HepG2 (cell line): ENCODE results near the gene EFCAB8. TPM values are rescaled to one million over a fixed set of nuclear protein-coding genes. Genes with fewer than 3 reads are reported as not detected.

Source experiments
- E2F2 ChIP-seq: sonication (generic); formaldehyde crosslinking; IDR thresholded peaks from 2 replicates; pipeline ENCODE4 v1.4.0; 2020; ENCODE audit warnings: missing genetic modification reagents, borderline replicate concordance
- PITX1 ChIP-seq: sonication (generic); formaldehyde crosslinking; IDR thresholded peaks from 2 replicates; pipeline ENCODE4 v1.5.1; 2020; ENCODE audit warnings: mild to moderate bottlenecking, missing genetic modification reagents
- RFX1 ChIP-seq: fragments of 450-650 bp; IDR thresholded peaks from 2 replicates; pipeline ENCODE4 v1.6.1; 2017
- SCMH1 ChIP-seq: sonication (generic); formaldehyde crosslinking; IDR thresholded peaks from 2 replicates; pipeline ENCODE4 v1.9.0; 2021; ENCODE audit warnings: missing genetic modification reagents, mild to moderate bottlenecking, borderline replicate concordance
- ZBTB10 ChIP-seq: sonication (generic); formaldehyde crosslinking; IDR thresholded peaks from 2 replicates; pipeline ENCODE4 v1.4.0; 2020; ENCODE audit warnings: missing genetic modification reagents, borderline replicate concordance
- ZNF281 ChIP-seq: sonication (generic); formaldehyde crosslinking; IDR thresholded peaks from 2 replicates; pipeline ENCODE4 v1.4.0; 2020; ENCODE audit warnings: missing genetic modification reagents, borderline replicate concordance
- ZNF317 ChIP-seq: sonication (generic); formaldehyde crosslinking; IDR thresholded peaks from 2 replicates; pipeline ENCODE4 v1.5.0; 2020; ENCODE audit warnings: mild to moderate bottlenecking, missing genetic modification reagents
- ZNF652 ChIP-seq: IDR thresholded peaks from 2 replicates; pipeline ENCODE4 v1.6.1; 2016; ENCODE audit warnings: low read depth, borderline replicate concordance
- ZNF672 ChIP-seq: sonication (generic); formaldehyde crosslinking; IDR thresholded peaks from 2 replicates; pipeline ENCODE4 v1.8.1; 2022; ENCODE audit warnings: missing genetic modification reagents
- ZNF724P ChIP-seq: sonication (generic); formaldehyde crosslinking; IDR thresholded peaks from 2 replicates; pipeline ENCODE4 v1.8.0; 2022; ENCODE audit warnings: missing genetic modification reagents, borderline replicate concordance
- polyA plus RNA-seq, 8 experiments: library from polyadenylated mRNA; depleted of rRNA in 3 of 8; stranded (reverse) in 7 of 8; unstranded in 1 of 8; fragments of >200 nt; fragmentation: Illumina TruSeq in 4 of 8; extraction: Trizol in 4 of 8; gene quantifications; 2 replicates each; pipeline versions ENCODE4 v1.2.1 to v1.2.3, GENCODE V29; 2011 to 2016; ENCODE audit warnings: low read depth in 4 of 8, missing spikeins in 1 of 8, mixed read lengths in 1 of 8; ENCODE audit not compliant: insufficient read depth in 1 of 8
- total RNA-seq, 5 experiments: library from RNA; depleted of rRNA; stranded (reverse); fragments of >200 nt; fragmentation: Illumina TruSeq; extraction: Trizol; gene quantifications; 2 replicates each; pipeline ENCODE4 v1.2.3, GENCODE V29; 2016; ENCODE audit warnings: low read depth in 1 of 5
- TF ChIP-seq, protein P1 (sequence below): IDR thresholded peaks from 2 replicates; pipeline ENCODE4 v1.4.0; 2020; ENCODE audit warnings: mild to moderate bottlenecking, missing genetic modification reagents
- TF ChIP-seq, protein P2 (sequence below), 2 experiments: sonication (generic) in 1 of 2; formaldehyde crosslinking in 1 of 2; IDR thresholded peaks; 2 replicates each; pipeline versions ENCODE4 v1.5.1 to v1.6.1; 2011 to 2020; ENCODE audit warnings: borderline replicate concordance in 1 of 2, low read depth in 1 of 2, low read length in 1 of 2, mild to moderate bottlenecking in 1 of 2, missing genetic modification reagents in 1 of 2, moderate library complexity in 1 of 2

Gene EFCAB8
- total and polyA plus RNA-seq, 2 of the 13 experiments (the other 11 are each of a cell fraction or from before 2014, with no cell fraction given), result 0.15 to 0.22 TPM

- TF ChIP-seq ZBTB10 (no peak), ZNF652 (CRISPR knock-in tag) (no peak), E2F2 (CRISPR knock-in tag) (no peak), SCMH1 (CRISPR knock-in tag) (no peak), PITX1 (CRISPR knock-in tag) (no peak; the same call in 1 of the 2 replicates), RFX1 (no peak), ZNF724P (CRISPR knock-in tag) (0 out of 2 replicates have a peak, but pooled peaks have one; percentile 26), ZNF281 (CRISPR knock-in tag) (peak; percentile 6; the same call in 1 of the 2 replicates), ZNF672 (CRISPR knock-in tag) (no peak), ZNF317 (CRISPR knock-in tag) (no peak)
- TF ChIP-seq, protein P1, sequence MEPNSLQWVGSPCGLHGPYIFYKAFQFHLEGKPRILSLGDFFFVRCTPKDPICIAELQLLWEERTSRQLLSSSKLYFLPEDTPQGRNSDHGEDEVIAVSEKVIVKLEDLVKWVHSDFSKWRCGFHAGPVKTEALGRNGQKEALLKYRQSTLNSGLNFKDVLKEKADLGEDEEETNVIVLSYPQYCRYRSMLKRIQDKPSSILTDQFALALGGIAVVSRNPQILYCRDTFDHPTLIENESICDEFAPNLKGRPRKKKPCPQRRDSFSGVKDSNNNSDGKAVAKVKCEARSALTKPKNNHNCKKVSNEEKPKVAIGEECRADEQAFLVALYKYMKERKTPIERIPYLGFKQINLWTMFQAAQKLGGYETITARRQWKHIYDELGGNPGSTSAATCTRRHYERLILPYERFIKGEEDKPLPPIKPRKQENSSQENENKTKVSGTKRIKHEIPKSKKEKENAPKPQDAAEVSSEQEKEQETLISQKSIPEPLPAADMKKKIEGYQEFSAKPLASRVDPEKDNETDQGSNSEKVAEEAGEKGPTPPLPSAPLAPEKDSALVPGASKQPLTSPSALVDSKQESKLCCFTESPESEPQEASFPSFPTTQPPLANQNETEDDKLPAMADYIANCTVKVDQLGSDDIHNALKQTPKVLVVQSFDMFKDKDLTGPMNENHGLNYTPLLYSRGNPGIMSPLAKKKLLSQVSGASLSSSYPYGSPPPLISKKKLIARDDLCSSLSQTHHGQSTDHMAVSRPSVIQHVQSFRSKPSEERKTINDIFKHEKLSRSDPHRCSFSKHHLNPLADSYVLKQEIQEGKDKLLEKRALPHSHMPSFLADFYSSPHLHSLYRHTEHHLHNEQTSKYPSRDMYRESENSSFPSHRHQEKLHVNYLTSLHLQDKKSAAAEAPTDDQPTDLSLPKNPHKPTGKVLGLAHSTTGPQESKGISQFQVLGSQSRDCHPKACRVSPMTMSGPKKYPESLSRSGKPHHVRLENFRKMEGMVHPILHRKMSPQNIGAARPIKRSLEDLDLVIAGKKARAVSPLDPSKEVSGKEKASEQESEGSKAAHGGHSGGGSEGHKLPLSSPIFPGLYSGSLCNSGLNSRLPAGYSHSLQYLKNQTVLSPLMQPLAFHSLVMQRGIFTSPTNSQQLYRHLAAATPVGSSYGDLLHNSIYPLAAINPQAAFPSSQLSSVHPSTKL, result peak; percentile 54
- TF ChIP-seq, protein P2, sequence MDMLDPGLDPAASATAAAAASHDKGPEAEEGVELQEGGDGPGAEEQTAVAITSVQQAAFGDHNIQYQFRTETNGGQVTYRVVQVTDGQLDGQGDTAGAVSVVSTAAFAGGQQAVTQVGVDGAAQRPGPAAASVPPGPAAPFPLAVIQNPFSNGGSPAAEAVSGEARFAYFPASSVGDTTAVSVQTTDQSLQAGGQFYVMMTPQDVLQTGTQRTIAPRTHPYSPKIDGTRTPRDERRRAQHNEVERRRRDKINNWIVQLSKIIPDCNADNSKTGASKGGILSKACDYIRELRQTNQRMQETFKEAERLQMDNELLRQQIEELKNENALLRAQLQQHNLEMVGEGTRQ (IDR thresholded peaks at IDR 0.05; ENCODE audit: low read depth, low read length), result peak; percentile 81
- TF ChIP-seq, protein P2 (CRISPR knock-in tag; IDR thresholded peaks at IDR 0.05; ENCODE audit: borderline replicate concordance), result peak; percentile 78; the same call in 1 of the 2 replicates
Observed at GRCh38 chr20:32975698-32976674, 117.3 kb downstream of the EFCAB8 start (continued).
